A549 (cell line): Measurements from ENCODE around the gene FLVCR2. TPM values are rescaled to one million over a fixed set of nuclear protein-coding genes. Genes with fewer than 3 reads are reported as not detected.

Source experiments
- ATAC-seq, 2 experiments: fragments of 200-7000 bp in 1 of 2; fragments of >200 bp in 1 of 2; cut with Nextera tagmentation in 1 of 2; cut with Tn5 transposase in 1 of 2; 3 replicates each; pipeline versions ENCODE4 v1.8.0 to v1.9.1; 2018 to 2020; ENCODE audit warnings: mild to moderate bottlenecking in 1 of 2, moderate library complexity in 1 of 2
- CTCF ChIA-PET: fragments of 300-600 bp; sonication (Branson Sonifier 250); formaldehyde crosslinking; extraction: SDS; loops from one replicate; lab custom pipeline; 2021; ENCODE audit warnings: antibody characterized with exemption, inconsistent platforms; lab: Yijun Ruan, JAX
- POLR2A ChIA-PET: fragments of 350-600 bp; formaldehyde crosslinking; extraction: SDS; loops from one replicate; lab custom pipeline; 2021; ENCODE audit warnings: antibody characterized with exemption, inconsistent platforms; lab: Yijun Ruan, JAX
- DNase-seq, 2 experiments: peaks; one replicate each; pipeline versions ENCODE4 v3.0.0 to v3.0.0-alpha.2; 2011 to 2016; ENCODE audit warnings: low read depth in 1 of 2, low spot score in 1 of 2
- FAIRE-seq: peaks from 2 replicates; lab custom pipeline; 2011; peaks lifted over from hg19 to GRCh38; lab: Jason Lieb, UNC
- H3K27ac ChIP-seq, 2 experiments: fragments of >200 bp; sonication (Bioruptor Twin); formaldehyde crosslinking; 3 replicates each; pipeline ENCODE4 v1.5.1; 2016 to 2017
- H3K4me1 ChIP-seq: fragments of >200 bp; sonication (Bioruptor Twin); formaldehyde crosslinking; 3 replicates; pipeline ENCODE4 v1.6.1; 2016
- H3K4me2 ChIP-seq: fragments of >200 bp; sonication (Bioruptor Twin); formaldehyde crosslinking; 3 replicates; pipeline ENCODE4 v1.6.1; 2016
- H3K4me3 ChIP-seq: fragments of >200 bp; sonication (Bioruptor Twin); formaldehyde crosslinking; 3 replicates; pipeline ENCODE4 v1.5.1; 2016
- H3K9me3 ChIP-seq: fragments of >200 bp; sonication (Bioruptor Twin); formaldehyde crosslinking; 3 replicates; pipeline ENCODE4 v1.6.1; 2016
- ATOH8 ChIP-seq: fragments of 250-450 bp; sonication (Bioruptor Pico); IDR thresholded peaks from 2 replicates; pipeline ENCODE4 v1.5.0; 2020; ENCODE audit warnings: low read depth, mild to moderate bottlenecking, moderate library complexity
- BHLHE40 ChIP-seq: IDR thresholded peaks from 2 replicates; pipeline ENCODE4 v1.6.1; 2012; ENCODE audit warnings: low read depth, low read length, inconsistent platforms
- CBX8 ChIP-seq: fragments of 200-600 bp; sonication (generic); IDR thresholded peaks from 2 replicates; pipeline ENCODE4 v1.6.1; 2016
- EHMT2 ChIP-seq: fragments of 200-600 bp; sonication (generic); IDR thresholded peaks from 2 replicates; pipeline ENCODE4 v1.6.1; 2016; ENCODE audit warnings: antibody characterized with exemption, low read depth, mild to moderate bottlenecking, moderate library complexity
- EP300 ChIP-seq, 2 experiments: fragments of >200 bp; sonication (Bioruptor Twin); formaldehyde crosslinking; IDR thresholded peaks; 2 replicates in 1 of 2; 3 replicates in 1 of 2; pipeline ENCODE4 v1.6.1; 2016 to 2017
- ESRRA ChIP-seq: fragments of 150-350 bp; IDR thresholded peaks from 2 replicates; pipeline ENCODE4 v1.6.1; 2014; ENCODE audit warnings: mild to moderate bottlenecking, low read length, borderline replicate concordance
- FOSB ChIP-seq: fragments of 250-450 bp; sonication (Bioruptor Pico); IDR thresholded peaks from 2 replicates; pipeline ENCODE4 v1.5.0; 2020; ENCODE audit warnings: mild to moderate bottlenecking, moderate library complexity
- FOSL2 ChIP-seq, 2 experiments: fragments of 450-650 bp in 1 of 2; fragments of >200 bp in 1 of 2; sonication (Bioruptor Twin) in 1 of 2; formaldehyde crosslinking; IDR thresholded peaks; 2 replicates each; pipeline versions ENCODE4 v1.5.0 to v1.6.1; 2016 to 2020; ENCODE audit warnings: mild to moderate bottlenecking in 1 of 2, moderate library complexity in 1 of 2
- GATA3 ChIP-seq: IDR thresholded peaks from 2 replicates; pipeline ENCODE4 v1.6.1; 2012; ENCODE audit warnings: borderline replicate concordance
- HDAC2 ChIP-seq: fragments of 200-600 bp; sonication (generic); IDR thresholded peaks from 2 replicates; pipeline ENCODE4 v1.6.1; 2016
- HEYL ChIP-seq: fragments of 250-450 bp; sonication (Bioruptor Pico); IDR thresholded peaks from 2 replicates; pipeline ENCODE4 v1.8.0; 2021; ENCODE audit warnings: mild to moderate bottlenecking, moderate library complexity
- HOXA7 ChIP-seq: fragments of 250-450 bp; sonication (Bioruptor Pico); IDR thresholded peaks from 2 replicates; pipeline ENCODE4 v1.5.0; 2020; ENCODE audit warnings: mild to moderate bottlenecking, moderate library complexity
- HOXB5 ChIP-seq: fragments of 250-450 bp; sonication (Bioruptor Pico); IDR thresholded peaks from 2 replicates; pipeline ENCODE4 v1.5.0; 2020; ENCODE audit warnings: mild to moderate bottlenecking, moderate library complexity
- NFE2L2 ChIP-seq: fragments of 150-350 bp; conservative IDR thresholded peaks from 2 replicates; pipeline ENCODE4 v1.6.1; 2014; ENCODE audit warnings: low read length
- NPAS2 ChIP-seq: fragments of 250-450 bp; sonication (Bioruptor Pico); IDR thresholded peaks from 2 replicates; pipeline ENCODE4 v1.8.0; 2022; ENCODE audit warnings: mild to moderate bottlenecking, moderate library complexity, borderline replicate concordance
- POLR2A ChIP-seq: IDR thresholded peaks from 2 replicates; pipeline ENCODE4 v1.6.1; 2012; ENCODE audit warnings: mild to moderate bottlenecking, low read length
- RAD21 ChIP-seq, 2 experiments: fragments of >200 bp in 1 of 2; sonication (Bioruptor Twin) in 1 of 2; formaldehyde crosslinking in 1 of 2; IDR thresholded peaks in 1 of 2; conservative IDR thresholded peaks in 1 of 2; 2 replicates in 1 of 2; 3 replicates in 1 of 2; pipeline ENCODE4 v1.6.1; 2012 to 2018; ENCODE audit warnings: inconsistent platforms in 1 of 2
- REST ChIP-seq: fragments of 200-600 bp; sonication (generic); IDR thresholded peaks from 2 replicates; pipeline ENCODE4 v1.6.1; 2016; ENCODE audit warnings: antibody characterized with exemption, mild to moderate bottlenecking, moderate library complexity
- RFX5 ChIP-seq: fragments of 450-650 bp; IDR thresholded peaks from 2 replicates; pipeline ENCODE4 v1.7.1; 2014; ENCODE audit warnings: antibody characterized with exemption, mild to moderate bottlenecking, moderate library complexity
- SREBF2 ChIP-seq: fragments of 450-650 bp; IDR thresholded peaks from 2 replicates; pipeline ENCODE4 v1.6.1; 2014; ENCODE audit warnings: mild to moderate bottlenecking, moderate library complexity
- ZC3H11A ChIP-seq: fragments of 450-650 bp; IDR thresholded peaks from 2 replicates; pipeline ENCODE4 v1.6.1; 2014; ENCODE audit warnings: antibody characterized with exemption, mild to moderate bottlenecking
- whole genome bisulfite sequencing: methylation state at CpG from one replicate; pipeline ENCODE4 v1.1.6; 2017; ENCODE audit errors: missing lambda C conversion rate; 5-methylcytosine and 5-hydroxymethylcytosine counted together
- polyA plus RNA-seq, 4 experiments: library from polyadenylated mRNA; depleted of rRNA in 3 of 4; stranded (reverse); fragments of >200 nt; fragmentation: RNase III in 1 of 4; extraction: RNeasy Plus Mini Kit Qiagen cat#74134 plus additional on column Dnase treatment in 1 of 4; gene quantifications; 2 replicates in 3 of 4; 3 replicates in 1 of 4; pipeline ENCODE4 v1.2.3, GENCODE V29; 2011 to 2017
- TF ChIP-seq, protein P1 (sequence below): IDR thresholded peaks from 2 replicates; pipeline ENCODE4 v1.6.1; 2012
- TF ChIP-seq, protein P2 (sequence below): fragments of 250-450 bp; sonication (Bioruptor Pico); IDR thresholded peaks from 2 replicates; pipeline ENCODE4 v1.5.0; 2021; ENCODE audit warnings: mild to moderate bottlenecking, moderate library complexity, borderline replicate concordance
- TF ChIP-seq, protein P3 (sequence below): fragments of 450-650 bp; IDR thresholded peaks from 2 replicates; pipeline ENCODE4 v1.6.1; 2014; ENCODE audit warnings: antibody characterized with exemption

FLVCR2 gene
- polyA plus RNA-seq, 2 of the 4 experiments (the other 2 are of a cell fraction) = 3.8 to 3.9 TPM

DNA sequence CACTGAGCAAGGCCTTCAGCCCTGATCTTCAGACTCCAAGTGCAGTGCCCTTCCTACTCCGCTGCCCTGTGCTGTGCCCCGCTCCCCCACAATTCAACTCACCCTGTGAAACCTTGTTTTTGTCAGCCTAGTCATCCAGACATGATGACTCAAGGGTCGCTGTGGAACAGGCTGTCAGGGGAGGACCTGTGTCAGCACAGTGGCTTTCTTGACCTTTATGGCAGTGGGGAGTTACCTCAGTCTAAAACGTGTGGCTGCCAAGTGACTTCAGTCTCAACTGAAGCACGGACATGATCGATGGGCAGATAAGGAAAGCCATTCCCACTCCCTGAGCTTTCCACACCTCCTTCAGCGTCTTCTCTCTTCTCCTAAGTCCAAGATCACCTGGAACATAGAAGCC, 16.3 kb upstream of the FLVCR2 start:
- Histone ChIP-seq H3K27ac (peak overlapping the region; percentile 28 to 72; a peak in 4 of 6 replicates), H3K4me1 (peaks cover 27% of the 10 kb centered on the region), H3K4me3 (no peak overlapping the region), H3K9me3 (peaks cover 14% of the 10 kb centered on the region), H3K4me2 (no peak overlapping the region)
- FAIRE-seq (no peak), ATAC-seq (no peak), DNase-seq (no peak)
- TF ChIP-seq, protein P1, sequence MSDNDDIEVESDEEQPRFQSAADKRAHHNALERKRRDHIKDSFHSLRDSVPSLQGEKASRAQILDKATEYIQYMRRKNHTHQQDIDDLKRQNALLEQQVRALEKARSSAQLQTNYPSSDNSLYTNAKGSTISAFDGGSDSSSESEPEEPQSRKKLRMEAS = no peak
- no peak for TF ChIP-seq GATA3
- TF ChIP-seq HEYL (CRISPR knock-in tag) = no peak
- no peak for TF ChIP-seq CBX8
- TF ChIP-seq REST = no peak
- no peak for TF ChIP-seq HOXB5 (CRISPR knock-in tag)
- no peak for TF ChIP-seq EHMT2
- TF ChIP-seq ZC3H11A = no peak
- no peak for TF ChIP-seq RAD21 (conservative IDR thresholded peaks at IDR 0.05 in 1 of 2, IDR thresholded peaks at IDR 0.05 in 1 of 2)
- no peak for TF ChIP-seq HDAC2
- no peak for TF ChIP-seq BHLHE40
- no peak for TF ChIP-seq FOSB (CRISPR knock-in tag)
- no peak for TF ChIP-seq NPAS2 (CRISPR knock-in tag)
- TF ChIP-seq, protein P2, sequence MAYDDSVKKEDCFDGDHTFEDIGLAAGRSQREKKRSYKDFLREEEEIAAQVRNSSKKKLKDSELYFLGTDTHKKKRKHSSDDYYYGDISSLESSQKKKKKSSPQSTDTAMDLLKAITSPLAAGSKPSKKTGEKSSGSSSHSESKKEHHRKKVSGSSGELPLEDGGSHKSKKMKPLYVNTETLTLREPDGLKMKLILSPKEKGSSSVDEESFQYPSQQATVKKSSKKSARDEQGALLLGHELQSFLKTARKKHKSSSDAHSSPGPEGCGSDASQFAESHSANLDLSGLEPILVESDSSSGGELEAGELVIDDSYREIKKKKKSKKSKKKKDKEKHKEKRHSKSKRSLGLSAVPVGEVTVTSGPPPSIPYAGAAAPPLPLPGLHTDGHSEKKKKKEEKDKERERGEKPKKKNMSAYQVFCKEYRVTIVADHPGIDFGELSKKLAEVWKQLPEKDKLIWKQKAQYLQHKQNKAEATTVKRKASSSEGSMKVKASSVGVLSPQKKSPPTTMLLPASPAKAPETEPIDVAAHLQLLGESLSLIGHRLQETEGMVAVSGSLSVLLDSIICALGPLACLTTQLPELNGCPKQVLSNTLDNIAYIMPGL (CRISPR knock-in tag) = no peak
- CTCF ChIA-PET = interaction anchor here (0.6 to 6.4 kb wide), 31 partner anchors 9 to 426 kb away, joined by 3 to 197 read pairs (median 11); partner anchors contain the start of gene FLVCR2
- 28% methylated on average over 7 of the region's 7 CpGs for WGBS
- POLR2A ChIA-PET = interaction anchor here (0.6 kb wide), 1 partner anchor 437 kb away, joined by 5 read pairs; no protein-coding TSS in a partner anchor

DNA sequence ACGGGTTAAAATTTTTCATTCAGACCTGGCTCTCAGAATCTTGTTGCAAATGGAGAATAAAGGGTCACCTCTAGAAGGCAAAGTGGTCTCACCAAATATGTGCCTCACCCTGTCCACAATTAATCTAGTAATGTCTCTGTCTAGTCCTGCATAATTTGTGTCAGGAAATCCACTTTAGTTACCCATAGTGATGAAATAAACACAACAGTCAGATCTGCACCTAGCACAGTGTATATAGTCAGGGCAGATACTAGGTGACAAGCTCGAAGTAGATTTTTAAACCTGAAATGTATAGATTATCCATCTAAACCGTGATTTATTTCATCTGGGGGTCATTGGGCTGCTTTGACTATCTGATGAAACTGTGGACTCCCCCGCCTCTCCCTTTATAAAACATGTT, 15.9 kb upstream of the FLVCR2 start:
- no peak overlapping the region for H3K4me3 ChIP-seq
- peaks cover 10% of the 10 kb centered on the region; the same call in 2 of the 3 replicates for H3K9me3 ChIP-seq
- CTCF ChIA-PET = interaction anchor here (0.6 to 6.4 kb wide), 15 partner anchors 10 to 305 kb away, joined by 3 to 197 read pairs (median 16); partner anchors contain the start of gene FLVCR2
- TF ChIP-seq FOSL2 (IDR thresholded peaks at IDR 0.05) = no peak
- TF ChIP-seq FOSL2 (CRISPR knock-in tag; IDR thresholded peaks at IDR 0.05) = no peak
- TF ChIP-seq, protein P1 = no peak
- no peak for TF ChIP-seq ATOH8
- no peak for TF ChIP-seq ESRRA
- TF ChIP-seq RFX5 = no peak
- no peak for TF ChIP-seq HOXA7 (CRISPR knock-in tag)
- no peak for TF ChIP-seq FOSB (CRISPR knock-in tag)
- TF ChIP-seq EP300 (IDR thresholded peaks at IDR 0.05) = no peak
- TF ChIP-seq CBX8 = no peak
- no peak for TF ChIP-seq POLR2A
- no peak for TF ChIP-seq RAD21 (conservative IDR thresholded peaks at IDR 0.05 in 1 of 2, IDR thresholded peaks at IDR 0.05 in 1 of 2)
- TF ChIP-seq NFE2L2 = no peak
- TF ChIP-seq SREBF2 = no peak
- TF ChIP-seq, protein P3, sequence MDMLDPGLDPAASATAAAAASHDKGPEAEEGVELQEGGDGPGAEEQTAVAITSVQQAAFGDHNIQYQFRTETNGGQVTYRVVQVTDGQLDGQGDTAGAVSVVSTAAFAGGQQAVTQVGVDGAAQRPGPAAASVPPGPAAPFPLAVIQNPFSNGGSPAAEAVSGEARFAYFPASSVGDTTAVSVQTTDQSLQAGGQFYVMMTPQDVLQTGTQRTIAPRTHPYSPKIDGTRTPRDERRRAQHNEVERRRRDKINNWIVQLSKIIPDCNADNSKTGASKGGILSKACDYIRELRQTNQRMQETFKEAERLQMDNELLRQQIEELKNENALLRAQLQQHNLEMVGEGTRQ = no peak
- no peak for TF ChIP-seq HDAC2
- TF ChIP-seq, all 56 proteins: peak for 0
- DNase-seq = no peak
- Histone ChIP-seq H3K4me1 (peaks cover 27% of the 10 kb centered on the region), H3K4me2 (no peak overlapping the region), H3K27ac (peak overlapping the region; percentile 28 to 72; a peak in 4 of 6 replicates)
- WGBS = 45% methylated on average over 4 of the region's 4 CpGs
- ATAC-seq = no peak
- FAIRE-seq = no peak
- POLR2A ChIA-PET = no interaction called here
